ENCODE measurements around the gene PNLIPRP3. TPM values are rescaled to one million over a fixed set of nuclear protein-coding genes. Genes with fewer than 3 reads are reported as not detected.

The PNLIPRP3 gene
- total RNA-seq, 1 experiment from 2014 or later, result not detected

DNA sequence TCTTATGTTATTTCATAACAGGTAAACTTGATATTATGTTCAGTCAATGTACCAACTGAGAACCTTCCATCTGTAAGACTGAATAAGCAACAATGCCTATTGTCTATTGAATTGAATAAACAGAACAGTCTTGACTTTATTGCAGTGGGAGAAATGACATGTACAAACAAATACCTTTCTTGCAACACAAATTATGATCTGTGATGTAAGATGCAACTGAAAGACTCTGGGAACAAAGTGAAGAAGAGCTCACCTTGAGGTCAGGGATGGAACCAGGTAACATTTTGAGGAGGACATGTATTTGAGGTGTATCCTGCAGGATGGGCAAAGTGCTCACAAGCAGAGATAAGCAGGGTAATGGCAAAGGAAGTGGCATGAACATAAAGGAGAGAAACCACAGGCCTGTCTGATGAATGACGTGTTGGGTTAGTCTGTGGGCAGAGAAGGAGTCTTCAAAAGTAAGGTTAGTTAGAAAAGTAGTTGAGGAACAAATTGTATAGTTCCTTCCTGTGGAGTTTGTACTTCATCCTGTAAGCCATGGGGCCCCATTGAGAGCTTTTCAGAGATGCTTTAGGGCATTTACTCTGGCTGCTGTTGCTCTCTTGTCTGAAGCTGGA, 9.5 kb downstream of the PNLIPRP3 start:
- no peak overlapping the region for H3K27ac Mint-ChIP-seq
- Histone ChIP-seq H4K91ac (ENCODE audit: insufficient read length, low read depth, low read length) (no peak overlapping the region), H2AFZ (ENCODE audit: low read length) (no peak overlapping the region), H4K8ac (replicated peaks; ENCODE audit: insufficient read length, low read depth, low read length) (no peak overlapping the region), H3K79me2 (ENCODE audit: insufficient read depth, low read length) (no peaks in the 10 kb centered on the region), H3K4me1 (ENCODE audit: insufficient read depth, low read length) (no peaks in the 10 kb centered on the region), H3K23ac (ENCODE audit: insufficient read length, low read depth, low read length) (no peak overlapping the region), H2BK5ac (ENCODE audit: insufficient read length, low read length) (no peak overlapping the region), H3K9me3 (ENCODE audit: control insufficient read depth, low read depth, low read length) (no peaks in the 10 kb centered on the region), H3K79me1 (ENCODE audit: insufficient read depth, low read depth, low read length, poor library complexity, severe bottlenecking) (no peaks in the 10 kb centered on the region), H2BK20ac (ENCODE audit: low read depth, low read length, poor library complexity, severe bottlenecking) (no peak overlapping the region), H2BK120ac (ENCODE audit: low read depth, low read length, poor library complexity, severe bottlenecking) (no peak overlapping the region), H3K27me3 (ENCODE audit: insufficient read depth, low read length) (no peaks in the 10 kb centered on the region), H2BK12ac (ENCODE audit: insufficient read length, low read depth, low read length) (no peak overlapping the region), H2AK5ac (ENCODE audit: insufficient read length, low read length) (no peak overlapping the region), H3K4ac (ENCODE audit: low read depth, low read length) (no peak overlapping the region), H3K14ac (ENCODE audit: insufficient read depth, low read length) (no peak overlapping the region), H3K4me2 (ENCODE audit: insufficient read depth, insufficient read length, low read length) (no peak overlapping the region), H4K20me1 (ENCODE audit: control insufficient read depth, insufficient read depth, insufficient read length) (no peaks in the 10 kb centered on the region), H3K9ac (ENCODE audit: extremely low read depth, insufficient read length, low read length) (no peak overlapping the region), H3K27ac (ENCODE audit: insufficient read length, low read depth, low read length) (no peak overlapping the region), H4K5ac (ENCODE audit: insufficient read length, low read depth, low read length) (no peak overlapping the region), H3T11ph (ENCODE audit: low read length) (no peak overlapping the region), H3K23me2 (ENCODE audit: insufficient read length, low read depth, low read length, poor library complexity, severe bottlenecking) (no peaks in the 10 kb centered on the region), H3K18ac (ENCODE audit: insufficient read length, low read depth, low read length) (no peak overlapping the region), H2BK15ac (ENCODE audit: low read depth, low read length) (no peak overlapping the region), H3K56ac (ENCODE audit: insufficient read length, low read depth, low read length) (no peak overlapping the region)
- H3K27me3 Mint-ChIP-seq (ENCODE audit: low read depth), result no peaks in the 10 kb centered on the region; the same call in 1 of the 2 replicates
- WGBS (ENCODE audit: extremely low coverage, insufficient read length, low lambda C conversion rate), result no CpG with 5 or more reads among the region's 1 CpG
- TF ChIP-seq, protein P1, sequence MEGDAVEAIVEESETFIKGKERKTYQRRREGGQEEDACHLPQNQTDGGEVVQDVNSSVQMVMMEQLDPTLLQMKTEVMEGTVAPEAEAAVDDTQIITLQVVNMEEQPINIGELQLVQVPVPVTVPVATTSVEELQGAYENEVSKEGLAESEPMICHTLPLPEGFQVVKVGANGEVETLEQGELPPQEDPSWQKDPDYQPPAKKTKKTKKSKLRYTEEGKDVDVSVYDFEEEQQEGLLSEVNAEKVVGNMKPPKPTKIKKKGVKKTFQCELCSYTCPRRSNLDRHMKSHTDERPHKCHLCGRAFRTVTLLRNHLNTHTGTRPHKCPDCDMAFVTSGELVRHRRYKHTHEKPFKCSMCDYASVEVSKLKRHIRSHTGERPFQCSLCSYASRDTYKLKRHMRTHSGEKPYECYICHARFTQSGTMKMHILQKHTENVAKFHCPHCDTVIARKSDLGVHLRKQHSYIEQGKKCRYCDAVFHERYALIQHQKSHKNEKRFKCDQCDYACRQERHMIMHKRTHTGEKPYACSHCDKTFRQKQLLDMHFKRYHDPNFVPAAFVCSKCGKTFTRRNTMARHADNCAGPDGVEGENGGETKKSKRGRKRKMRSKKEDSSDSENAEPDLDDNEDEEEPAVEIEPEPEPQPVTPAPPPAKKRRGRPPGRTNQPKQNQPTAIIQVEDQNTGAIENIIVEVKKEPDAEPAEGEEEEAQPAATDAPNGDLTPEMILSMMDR (conservative IDR thresholded peaks at IDR 0.05), result no peak
- no peak overlapping the region for H3K4me3 Mint-ChIP-seq
- no peaks in the 10 kb centered on the region for H3K4me1 Mint-ChIP-seq
- DNase-seq, result no peak
- H3K9me3 Mint-ChIP-seq, result no peaks in the 10 kb centered on the region
- H3K36me3 Mint-ChIP-seq (ENCODE audit: insufficient read depth in 1 of 3, low read depth in 3 of 3), result no peaks in the 10 kb centered on the region
